GDM1 (cell line): ENCODE results near the gene NCK1.
"Not testable (repeated sequence)": the region's sequence is repeated elsewhere in the genome, so short reads cannot be mapped to it uniquely, and the experiment has no call there.

Experiments
- DNase-seq: peaks from one replicate; lab custom pipeline; 2025; lab: John Stamatoyannopoulos, UW

NCK1 gene

GRCh38 chr3:136949146-136949545 lies 87.1 kb downstream of the NCK1 start:
- DNase-seq: no peak

- DNase-seq: no peak
Measured at GRCh38 chr3:136949708-136950107, 87.7 kb downstream of the NCK1 start.

GRCh38 chr3:136950623-136951022 lies 88.6 kb downstream of the NCK1 start:
- no peak for DNase-seq

GRCh38 chr3:136952292-136952691 lies 90.3 kb downstream of the NCK1 start:
- DNase-seq: no peak

- no peak for DNase-seq
Measured at GRCh38 chr3:136954251-136954650, 92.2 kb downstream of the NCK1 start.

GRCh38 chr3:136954980-136955780 lies 93.2 kb downstream of the NCK1 start:
- DNase-seq: no peak

- DNase-seq: no peak
Measured at GRCh38 chr3:136955813-136956212, 93.8 kb downstream of the NCK1 start.

- no peak for DNase-seq
Measured at GRCh38 chr3:136956971-136957370, 95.0 kb downstream of the NCK1 start.

- DNase-seq: no peak
Measured at GRCh38 chr3:136957751-136958288, 95.8 kb downstream of the NCK1 start, which contains the start of gene IL20RB. Gene IL20RB (plus strand): TSS chr3:136957983. CDS start chr3:136958114, 131 bp downstream.

- no peak for DNase-seq
Measured at GRCh38 chr3:136958939-136959338, 96.9 kb downstream of the NCK1 start.

GRCh38 chr3:136959599-136959998 lies 97.6 kb downstream of the NCK1 start:
- no peak for DNase-seq

GRCh38 chr3:136960838-136961836 lies 99.1 kb downstream of the NCK1 start:
- DNase-seq: no peak

- no peak for DNase-seq
Measured at GRCh38 chr3:136962927-136963326, 100.9 kb downstream of the NCK1 start.

GRCh38 chr3:136969539-136969938 lies 107.5 kb downstream of the NCK1 start:
- DNase-seq: not testable (repeated sequence)

GRCh38 chr3:136973352-136973751 lies 111.3 kb downstream of the NCK1 start:
- DNase-seq: no peak

GRCh38 chr3:136974670-136975069 lies 112.7 kb downstream of the NCK1 start:
- DNase-seq: no peak

- DNase-seq: no peak
Measured at GRCh38 chr3:136979204-136979603, 117.2 kb downstream of the NCK1 start.

- no peak for DNase-seq
Measured at GRCh38 chr3:136979684-136980083, 117.7 kb downstream of the NCK1 start.

GRCh38 chr3:136982033-136982432 lies 120.0 kb downstream of the NCK1 start:
- no peak for DNase-seq

GRCh38 chr3:136982520-136983138 lies 120.6 kb downstream of the NCK1 start:
- no peak for DNase-seq

- no peak for DNase-seq
Measured at GRCh38 chr3:136984837-136985236, 122.8 kb downstream of the NCK1 start.

GRCh38 chr3:136987398-136987980 lies 125.5 kb downstream of the NCK1 start:
- not testable (repeated sequence) for DNase-seq
